GM19193 (cell line): Measurements from ENCODE around the gene DTX1.

Source experiments
- POLR2A ChIP-seq: IDR thresholded peaks from 4 replicates; pipeline ENCODE4 v1.6.1; 2011; ENCODE audit not compliant: insufficient read depth, insufficient read length; ENCODE audit errors: extremely low read depth

The DTX1 gene

DNA sequence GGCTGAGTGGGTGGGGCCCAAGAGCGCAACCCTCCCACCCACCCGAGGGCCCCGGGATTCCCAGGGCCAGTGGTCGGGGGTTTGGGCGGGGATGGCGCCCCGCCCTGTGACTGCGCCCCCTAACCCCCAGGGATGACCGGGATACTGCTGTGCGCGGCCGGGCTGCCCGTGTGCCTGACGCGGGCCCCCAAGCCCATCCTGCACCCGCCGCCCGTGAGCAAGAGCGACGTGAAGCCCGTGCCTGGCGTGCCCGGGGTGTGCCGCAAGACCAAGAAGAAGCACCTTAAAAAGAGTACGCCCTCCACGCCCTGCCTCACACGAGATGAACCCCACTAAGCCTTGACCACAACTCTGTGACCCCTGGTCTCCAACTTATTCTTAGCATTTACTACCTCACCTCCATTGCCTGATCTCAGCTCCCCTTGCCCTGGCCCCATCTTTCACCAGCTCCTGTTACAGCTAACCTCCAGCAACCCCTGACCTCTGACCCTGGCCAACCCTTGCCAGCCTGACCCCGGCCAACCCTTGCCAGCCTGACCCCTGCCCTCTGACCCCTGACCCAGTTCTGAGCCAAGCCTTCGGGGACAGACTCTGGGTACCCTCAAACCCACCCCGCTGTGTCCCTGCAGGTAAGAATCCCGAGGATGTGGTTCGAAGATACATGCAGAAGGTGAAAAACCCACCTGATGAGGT is 37.0 kb downstream of the DTX1 start:
- no peak for TF ChIP-seq POLR2A

GRCh38 chr12:113094738-113095137 is 38.2 kb downstream of the DTX1 start:
- no peak for TF ChIP-seq POLR2A

DNA sequence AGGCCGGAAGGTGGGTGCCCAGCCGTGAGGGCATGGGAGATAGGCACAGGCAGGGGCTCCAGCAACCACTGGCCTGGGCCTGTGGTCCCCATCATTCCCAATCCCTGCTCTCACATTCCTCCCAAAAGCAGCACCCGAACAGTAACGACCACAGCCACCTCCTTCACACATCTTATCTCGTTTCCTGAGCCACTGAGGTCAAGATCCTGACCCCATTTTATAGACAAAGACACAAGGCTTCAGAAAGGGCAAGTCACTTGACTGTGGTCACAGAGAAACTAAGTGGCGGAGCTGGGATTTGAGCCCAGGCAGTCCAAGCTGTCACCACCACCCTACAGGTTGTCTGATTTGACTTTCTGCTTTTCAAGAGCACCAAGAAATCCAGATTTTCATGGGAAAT is 38.9 kb downstream of the DTX1 start:
- TF ChIP-seq POLR2A = no peak

- TF ChIP-seq POLR2A = no peak
These were observed 40.3 kb downstream of the DTX1 start for GRCh38 chr12:113096675-113097461.

DNA sequence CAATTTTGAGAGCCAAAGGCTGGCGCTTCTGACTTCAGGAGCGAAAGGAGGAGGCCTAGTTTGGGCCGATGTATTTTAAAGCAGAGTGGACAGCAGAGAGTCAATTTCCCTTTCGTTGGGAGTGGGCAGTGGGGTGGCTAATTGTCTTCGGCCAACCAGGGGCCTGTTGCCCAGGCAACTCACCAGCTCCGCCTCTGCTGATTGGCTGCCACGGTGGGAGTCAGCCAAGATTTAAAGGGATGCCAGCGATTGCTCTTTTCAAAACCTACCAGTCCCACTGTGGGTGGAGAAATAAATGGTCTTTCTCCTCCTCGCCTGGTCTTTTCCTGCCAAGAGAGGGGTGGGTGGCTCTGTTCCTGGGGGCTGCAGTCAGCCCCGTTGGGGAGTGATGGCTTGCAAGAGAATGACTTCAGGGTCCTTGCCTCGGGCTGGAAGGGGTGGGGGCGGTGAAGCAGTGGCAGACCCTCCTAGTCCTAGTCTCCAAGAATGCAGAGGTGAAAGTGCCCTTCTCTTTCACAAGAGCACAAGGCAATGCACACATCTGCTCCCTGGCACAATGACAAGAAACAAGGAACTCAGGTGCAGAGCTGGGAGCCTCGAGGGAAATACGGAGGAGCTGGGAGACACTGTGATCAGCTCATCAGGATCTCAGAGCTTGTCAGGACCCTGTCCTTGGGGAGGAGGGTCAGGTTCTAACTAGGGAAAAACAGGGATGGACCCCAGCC is 41.3 kb downstream of the DTX1 start:
- no peak for TF ChIP-seq POLR2A

DNA sequence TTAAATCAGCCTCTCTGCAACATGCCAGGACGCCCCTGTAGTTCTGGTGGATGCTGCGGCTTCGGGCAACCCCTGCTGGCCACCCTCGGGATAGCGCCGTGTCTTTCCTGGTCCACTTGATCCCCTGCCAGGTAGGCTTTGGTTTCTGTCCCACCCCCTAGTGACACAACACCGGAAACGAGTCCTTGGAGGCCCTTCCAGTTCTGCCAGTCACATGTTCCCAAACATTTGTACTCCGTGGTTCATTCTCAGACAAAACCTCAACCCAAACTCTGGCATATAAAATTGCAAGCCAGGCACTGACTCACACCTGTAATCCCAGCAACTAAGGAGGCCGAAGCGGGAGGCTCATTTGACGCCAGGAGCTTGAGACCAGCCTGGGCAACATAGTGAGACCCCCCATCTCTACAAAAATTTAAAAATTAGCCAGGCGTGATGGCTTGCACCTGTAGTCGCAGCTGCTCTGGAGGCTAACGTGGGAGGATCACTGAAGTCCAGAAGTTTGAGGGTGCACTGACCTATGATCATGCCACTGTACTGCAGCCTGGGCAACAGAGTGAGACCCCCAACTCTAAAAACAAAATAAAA is 42.0 kb downstream of the DTX1 start:
- TF ChIP-seq POLR2A = no peak

GRCh38 chr12:113099364-113099763 is 42.8 kb downstream of the DTX1 start:
- TF ChIP-seq POLR2A = no peak

- no peak for TF ChIP-seq POLR2A
These were observed 43.2 kb downstream of the DTX1 start for GRCh38 chr12:113099764-113100163.

- no peak for TF ChIP-seq POLR2A
These were observed 45.2 kb downstream of the DTX1 start for GRCh38 chr12:113101751-113102150.

GRCh38 chr12:113102811-113103210 is 46.3 kb downstream of the DTX1 start:
- no peak for TF ChIP-seq POLR2A

GRCh38 chr12:113103756-113104450 is 47.4 kb downstream of the DTX1 start:
- TF ChIP-seq POLR2A = no peak

DNA sequence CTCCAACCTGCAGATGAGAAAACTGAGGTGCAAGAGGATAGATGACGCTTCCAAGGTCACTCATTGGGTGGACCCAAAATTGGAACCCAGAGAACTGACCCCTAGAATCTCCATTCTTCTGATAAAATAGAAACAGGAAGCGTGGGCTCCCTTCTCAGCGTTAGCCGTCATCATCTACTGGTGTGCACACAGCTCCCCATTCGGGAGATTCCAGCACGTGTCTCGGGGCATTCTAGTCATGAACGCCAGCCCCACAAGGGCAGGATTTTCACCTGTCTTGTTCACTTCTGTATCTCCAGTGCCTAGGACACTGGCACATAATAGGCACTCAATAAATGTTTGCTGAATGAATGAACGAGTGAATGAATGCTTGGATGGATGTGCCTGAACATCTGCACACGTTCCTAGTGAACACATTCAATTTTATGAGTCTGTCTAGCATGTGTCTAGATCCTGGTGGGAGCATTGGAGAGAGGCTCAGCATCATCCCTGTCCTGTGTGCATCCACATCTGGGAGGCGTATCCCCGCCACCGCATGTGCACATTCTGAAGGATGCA is 48.5 kb downstream of the DTX1 start:
- no peak for TF ChIP-seq POLR2A

DNA sequence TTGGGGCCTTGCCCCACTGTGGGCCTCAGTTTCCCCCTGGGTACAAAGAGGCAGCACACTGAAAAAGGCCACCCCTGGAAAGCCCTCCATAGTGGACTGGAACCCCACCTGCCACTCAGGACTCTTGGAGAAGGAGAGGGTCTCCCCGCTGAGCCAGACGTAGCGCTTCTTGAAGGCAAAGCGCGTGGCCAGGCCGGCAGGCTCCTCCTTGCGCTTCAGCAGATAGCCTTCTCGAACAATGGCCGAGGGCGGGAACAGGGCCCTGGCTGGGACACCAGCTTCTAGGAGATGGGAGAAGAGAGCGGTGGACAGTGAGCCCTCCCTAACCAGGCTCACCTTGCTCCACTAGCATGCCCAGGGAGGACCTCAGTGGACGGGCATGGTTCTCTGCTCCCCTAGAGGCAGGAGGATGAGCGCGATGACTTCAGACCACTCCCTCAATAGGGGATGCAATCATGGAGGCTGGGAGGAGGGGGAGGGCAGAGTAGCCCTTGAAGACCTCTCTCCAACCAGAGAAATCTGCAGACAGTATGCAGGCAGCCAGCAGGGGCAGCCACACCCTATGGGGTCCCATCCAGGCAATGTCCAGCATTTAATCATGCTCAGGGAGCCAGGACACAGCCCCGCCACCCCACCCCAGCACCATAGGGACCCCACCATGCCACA is 49.2 kb downstream of the DTX1 start:
- no peak for TF ChIP-seq POLR2A

DNA sequence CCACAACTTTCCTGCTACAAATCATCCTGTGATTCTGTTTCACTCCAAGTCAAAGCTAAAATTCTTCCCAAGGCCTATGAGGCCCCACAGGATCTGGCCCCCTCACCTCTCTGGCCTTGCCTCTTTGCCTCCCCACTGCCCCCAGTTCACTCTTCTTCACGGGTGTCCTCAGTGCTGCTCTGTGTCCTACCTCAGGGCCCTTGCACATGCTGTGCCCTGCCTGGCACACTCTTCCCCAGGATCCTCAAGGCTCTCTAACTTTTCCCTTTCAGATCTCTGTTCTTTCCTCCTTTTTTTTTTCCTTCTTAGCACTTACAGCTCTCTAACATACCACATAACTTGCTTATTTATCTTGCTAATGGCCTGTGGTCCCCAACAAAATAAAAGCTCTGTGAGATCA is 49.8 kb downstream of the DTX1 start:
- no peak for TF ChIP-seq POLR2A
